GM19023 (cell line): ENCODE measurements around the gene INSR.
A peak's percentile ranks its signal among the peaks of the same experiment; 100 is the strongest.

Experiments
- ATAC-seq: cut with Tn5 transposase; IDR thresholded peaks from one replicate; pipeline ENCODE4 v1.9.1; 2021; ENCODE audit warnings: mild to moderate bottlenecking, moderate library complexity; ENCODE audit not compliant: unreplicated experiment

The INSR gene

DNA sequence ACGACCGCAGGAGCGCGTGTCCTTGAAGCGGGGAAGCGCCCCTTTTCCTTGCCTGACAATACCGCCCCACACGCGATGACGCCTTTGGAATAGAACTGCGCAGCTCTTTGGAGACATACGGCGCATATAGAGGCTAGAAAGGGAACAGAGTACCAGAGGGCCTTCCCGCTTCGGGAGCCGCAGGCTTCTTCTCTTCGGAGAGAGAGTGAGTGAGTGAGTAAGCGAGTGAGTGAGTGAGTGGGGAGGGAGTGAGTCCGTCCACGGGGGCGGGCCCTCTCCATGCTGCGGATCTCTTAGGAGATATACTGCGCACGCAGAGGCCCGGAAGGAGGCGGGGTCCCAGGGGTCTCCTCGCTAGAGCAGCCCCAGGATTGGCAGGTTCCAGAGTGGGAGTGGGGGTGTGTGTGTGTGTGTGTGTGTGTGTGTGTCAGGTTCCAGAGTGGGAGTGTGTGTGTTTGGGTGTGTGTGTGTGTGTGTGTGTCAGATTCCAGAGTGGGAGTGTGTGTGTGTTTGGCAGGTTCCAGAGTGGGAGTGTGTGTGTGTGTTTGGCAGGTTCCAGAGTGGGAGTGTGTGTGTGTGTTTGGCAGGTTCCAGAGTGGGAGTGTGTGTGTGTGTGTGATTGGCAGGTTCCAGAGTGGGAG lies 97.0 kb downstream of the INSR start:
- peak; percentile 69 for ATAC-seq

DNA sequence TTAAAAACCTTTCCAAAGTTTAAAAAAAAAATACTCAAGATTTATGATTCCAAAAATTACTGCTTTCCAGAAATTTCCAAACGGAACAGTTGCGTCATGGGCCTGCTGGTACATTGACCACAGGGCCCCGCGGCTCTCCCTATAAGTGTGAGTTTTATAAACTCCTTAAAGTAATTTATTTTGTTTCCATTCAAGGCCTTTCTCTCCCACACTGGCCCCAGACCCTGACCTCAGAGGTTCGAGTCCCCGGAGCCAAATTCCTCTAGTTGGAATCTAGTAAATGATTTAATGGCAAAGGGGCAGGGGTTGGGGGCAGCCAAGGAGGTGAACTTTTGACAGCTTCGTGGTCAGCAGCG lies 97.5 kb downstream of the INSR start:
- no peak for ATAC-seq

DNA sequence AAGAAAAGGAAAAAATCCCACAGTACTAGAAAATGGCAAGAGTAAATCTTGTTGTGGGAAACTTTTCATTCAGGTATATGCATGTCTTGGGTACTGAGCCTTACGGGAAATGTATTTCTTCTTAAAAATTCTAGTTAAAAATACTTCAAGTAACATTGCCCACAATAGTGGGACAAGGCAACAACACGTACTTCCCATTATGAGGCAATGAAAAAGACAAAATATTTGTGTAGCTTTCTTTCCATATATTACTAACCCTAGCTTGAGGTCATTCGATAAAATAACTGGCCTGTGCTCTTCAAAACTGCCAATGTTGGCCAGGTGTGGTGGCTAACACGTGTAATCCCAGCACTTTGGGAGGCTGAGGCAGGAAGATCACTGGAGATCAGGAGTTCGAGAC lies 99.2 kb downstream of the INSR start:
- no peak for ATAC-seq

- no peak for ATAC-seq
Observed at GRCh38 chr19:7194566-7194965, 99.6 kb downstream of the INSR start.

DNA sequence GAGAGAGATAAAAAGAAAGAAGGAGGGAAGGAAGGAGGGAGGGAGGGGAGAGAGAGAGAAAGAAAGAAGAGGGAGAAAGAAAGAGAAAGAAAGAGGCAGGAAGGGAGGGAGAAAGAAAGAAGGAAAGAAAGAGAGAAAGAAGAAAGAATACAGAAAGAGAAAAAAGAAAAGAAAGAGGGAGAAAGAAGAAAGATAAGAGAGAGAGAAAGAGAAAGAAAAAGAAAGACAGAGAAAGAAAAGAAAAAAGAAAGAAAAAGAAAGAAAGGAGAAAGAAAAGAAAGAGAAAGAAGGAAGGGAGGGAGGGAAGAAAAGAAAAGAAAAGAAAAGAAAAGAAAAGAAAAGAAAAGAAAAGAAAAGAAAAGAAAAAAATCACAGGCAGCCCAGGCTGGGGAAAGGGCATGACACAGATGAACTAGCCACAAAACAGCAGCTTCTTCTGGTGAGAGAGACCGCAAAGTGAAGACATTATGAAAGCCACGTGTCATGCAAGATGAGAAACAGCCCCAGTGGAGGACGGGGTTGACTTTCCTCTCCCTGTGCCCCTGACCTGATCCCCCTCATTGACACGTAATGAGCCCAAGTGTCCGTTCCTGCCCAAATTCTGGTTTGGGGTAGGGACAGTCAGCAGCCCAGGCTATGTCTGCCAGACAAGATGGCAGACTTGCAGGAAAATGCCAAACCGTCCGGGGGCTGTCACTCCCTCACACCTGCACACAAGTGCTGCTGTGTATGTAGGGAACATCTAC lies 102.1 kb downstream of the INSR start:
- ATAC-seq: no peak

DNA sequence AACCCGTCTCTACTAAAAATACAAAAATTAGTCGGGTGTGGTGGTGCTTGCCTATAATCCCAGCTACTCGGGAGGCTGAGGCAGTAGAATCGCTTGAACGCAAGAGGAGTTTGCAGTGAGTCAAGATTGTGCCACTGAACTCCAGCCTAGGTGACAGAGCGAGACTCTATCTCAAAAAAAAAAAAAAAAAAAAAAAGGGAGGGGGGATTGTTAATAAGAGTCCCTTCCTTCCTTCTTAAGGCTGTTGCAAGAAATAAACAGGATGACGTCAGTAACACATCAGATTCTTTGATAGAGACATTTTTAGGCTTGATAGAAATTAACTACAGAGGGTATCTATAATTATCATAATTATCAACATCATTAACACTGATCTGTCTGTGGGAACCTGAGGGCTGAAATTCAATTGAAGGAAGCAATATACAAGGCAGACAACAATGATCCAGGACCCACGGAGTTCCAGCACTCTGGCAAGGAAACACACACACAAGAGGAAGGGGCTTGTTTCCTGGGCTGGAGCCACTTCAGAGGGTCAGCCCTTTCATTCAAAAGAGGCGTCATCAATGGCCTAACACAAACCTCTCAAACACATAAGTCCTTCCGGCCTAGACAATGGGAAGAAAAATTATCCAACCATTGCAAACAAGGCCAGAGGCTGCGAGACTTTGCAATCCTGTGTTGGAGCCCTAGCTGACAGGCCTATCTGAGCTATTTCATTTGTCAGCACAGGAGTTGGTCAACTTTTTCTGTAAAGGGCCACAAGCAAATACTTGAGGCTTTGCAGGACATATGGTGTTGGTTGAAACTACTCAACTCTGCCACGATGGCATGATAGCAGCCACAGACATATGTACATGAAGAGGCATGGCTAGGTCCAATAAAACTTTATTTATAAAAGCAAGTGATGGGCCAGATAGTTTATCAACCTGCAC lies 105.2 kb downstream of the INSR start:
- ATAC-seq: no peak

- ATAC-seq: no peak
Observed at GRCh38 chr19:7187605-7188339, 106.4 kb downstream of the INSR start.

- no peak for ATAC-seq
Observed at GRCh38 chr19:7182489-7182888, 111.7 kb downstream of the INSR start.

DNA sequence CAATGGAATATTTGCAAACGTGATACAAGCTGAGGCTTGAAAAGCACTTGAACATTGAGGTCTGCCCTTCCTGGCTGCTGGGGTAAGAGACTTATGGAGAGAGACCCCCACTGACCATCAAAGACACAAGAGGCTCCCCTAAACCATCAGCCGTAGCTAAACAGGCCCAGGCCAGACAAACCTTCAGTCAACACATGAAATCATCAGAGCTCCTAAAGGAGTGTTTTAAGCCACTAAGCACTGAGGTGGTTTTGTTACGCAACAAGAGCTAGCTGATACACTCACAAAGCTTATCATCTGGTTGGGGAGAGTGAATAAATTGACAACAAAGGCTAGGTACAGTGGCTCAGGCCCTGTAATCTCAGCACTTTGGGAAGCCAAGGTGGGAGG lies 114.3 kb downstream of the INSR start:
- ATAC-seq: no peak

- ATAC-seq: no peak
Observed at GRCh38 chr19:7177926-7178325, 116.3 kb downstream of the INSR start.

DNA sequence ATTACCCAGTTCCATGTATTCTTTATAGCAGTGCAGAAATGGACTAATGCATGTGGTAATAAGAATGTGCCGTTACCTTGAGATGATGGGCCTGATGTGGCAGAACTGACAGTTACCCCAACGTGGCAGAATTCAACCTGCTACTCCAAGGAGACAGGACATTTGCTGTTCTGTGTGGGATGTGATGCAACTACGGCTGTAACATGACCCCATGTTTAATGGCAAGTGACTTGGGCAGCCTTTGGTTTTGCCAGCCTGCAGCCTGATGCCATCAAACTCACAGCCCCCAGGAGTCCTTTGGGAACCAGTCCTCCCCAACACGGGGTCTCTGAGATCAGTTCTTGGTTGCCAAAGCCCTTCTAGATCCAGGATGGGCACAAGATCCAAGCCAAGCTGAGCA lies 117.4 kb downstream of the INSR start:
- no peak for ATAC-seq

DNA sequence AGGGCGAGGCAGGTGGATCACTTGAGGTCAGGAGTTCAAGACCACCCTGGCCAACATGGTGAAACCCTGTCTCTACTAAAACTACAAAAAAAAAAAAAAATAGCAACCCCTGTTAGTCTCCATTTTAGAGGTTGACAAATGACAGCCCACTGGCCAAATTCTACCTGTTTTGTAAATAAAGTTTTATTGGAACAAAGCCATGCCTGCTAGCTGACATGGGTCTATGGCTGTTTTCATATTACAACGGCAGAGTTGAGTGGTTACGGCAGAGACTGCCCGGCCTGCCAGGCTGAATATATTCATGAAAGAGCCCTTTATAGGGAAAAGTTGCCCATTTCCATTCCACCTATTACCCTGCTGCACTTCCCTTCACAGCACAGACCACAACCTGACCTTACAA lies 121.4 kb downstream of the INSR start:
- ATAC-seq: no peak

DNA sequence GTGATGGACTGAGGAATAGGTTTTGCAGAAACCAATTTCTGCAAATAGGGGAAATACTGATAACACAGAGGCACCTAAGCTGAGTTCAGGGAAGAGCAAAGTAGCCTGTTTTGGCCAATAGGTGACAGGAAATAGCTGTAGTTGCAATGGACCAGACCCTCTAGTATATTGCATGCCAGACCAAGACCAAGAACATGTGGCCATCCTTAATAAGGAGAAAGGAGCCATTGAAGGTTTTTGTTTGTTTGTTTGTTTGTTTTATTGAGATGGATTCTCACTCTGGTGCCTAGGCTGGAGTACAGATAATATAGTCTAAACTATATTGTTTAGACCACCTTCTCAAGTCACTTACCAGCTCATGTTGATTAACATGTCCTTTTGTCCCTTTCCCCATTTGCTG lies 123.2 kb downstream of the INSR start:
- no peak for ATAC-seq

GRCh38 chr19:7168941-7169340 lies 125.3 kb downstream of the INSR start:
- ATAC-seq: no peak

DNA sequence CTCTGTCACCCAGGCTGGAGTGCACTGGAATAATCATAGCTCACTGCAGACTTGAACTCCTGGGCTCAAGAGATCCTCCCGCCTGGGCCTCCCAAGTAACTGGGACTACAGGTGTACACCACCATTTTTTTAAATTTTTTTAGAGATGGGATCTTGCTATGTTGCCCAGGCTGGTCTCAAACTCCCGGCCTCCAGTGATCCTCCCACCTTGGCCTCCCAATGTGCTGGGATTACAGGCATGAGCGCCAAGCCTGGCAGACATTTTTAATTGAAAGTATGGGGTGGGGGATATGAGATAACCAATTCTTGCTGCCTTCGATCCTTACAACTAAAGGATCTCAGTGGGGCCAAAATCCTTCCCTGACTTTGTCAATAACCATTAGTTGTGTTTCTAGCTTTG lies 132.9 kb downstream of the INSR start:
- no peak for ATAC-seq

DNA sequence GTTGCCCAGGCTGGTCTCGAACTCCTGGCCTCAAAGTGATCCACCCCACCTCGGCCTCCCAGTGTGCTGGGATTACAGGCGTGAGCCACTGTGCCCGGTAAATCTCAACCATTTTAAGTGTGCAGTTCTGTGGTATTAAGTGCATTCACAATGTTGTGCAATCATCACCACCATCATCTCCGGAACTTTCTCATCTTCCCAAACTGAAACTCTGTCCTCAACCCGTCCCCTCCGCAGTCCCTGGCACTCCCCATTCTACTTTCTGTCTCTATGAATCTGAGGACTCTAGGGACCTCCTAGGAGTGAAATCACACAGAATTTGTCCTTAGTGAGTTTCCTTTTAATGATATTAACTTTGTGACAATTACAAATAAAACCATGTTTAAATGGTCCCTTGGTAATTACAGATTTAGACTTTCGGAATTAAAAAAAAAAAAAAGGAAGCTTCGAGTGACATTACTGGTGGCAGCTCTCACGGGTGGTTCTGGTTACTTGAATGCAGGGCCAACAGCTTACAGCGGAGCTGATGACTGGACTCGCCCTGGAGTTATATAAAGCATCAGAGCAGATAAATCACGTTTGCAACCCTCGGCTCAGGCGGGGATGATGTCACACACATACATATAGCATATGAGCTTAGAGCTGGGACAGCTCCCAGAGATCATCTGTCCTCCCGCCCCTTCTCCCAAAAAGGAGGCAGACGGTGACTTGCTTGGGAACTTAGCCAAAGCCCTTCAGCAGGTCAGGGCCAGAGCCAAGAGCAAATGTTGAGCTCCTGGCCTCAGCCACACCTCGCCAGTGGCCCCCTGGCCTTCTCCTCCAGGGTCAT lies 134.9 kb downstream of the INSR start:
- no peak for ATAC-seq

GRCh38 chr19:7153022-7153421 lies 141.2 kb downstream of the INSR start:
- no peak for ATAC-seq

DNA sequence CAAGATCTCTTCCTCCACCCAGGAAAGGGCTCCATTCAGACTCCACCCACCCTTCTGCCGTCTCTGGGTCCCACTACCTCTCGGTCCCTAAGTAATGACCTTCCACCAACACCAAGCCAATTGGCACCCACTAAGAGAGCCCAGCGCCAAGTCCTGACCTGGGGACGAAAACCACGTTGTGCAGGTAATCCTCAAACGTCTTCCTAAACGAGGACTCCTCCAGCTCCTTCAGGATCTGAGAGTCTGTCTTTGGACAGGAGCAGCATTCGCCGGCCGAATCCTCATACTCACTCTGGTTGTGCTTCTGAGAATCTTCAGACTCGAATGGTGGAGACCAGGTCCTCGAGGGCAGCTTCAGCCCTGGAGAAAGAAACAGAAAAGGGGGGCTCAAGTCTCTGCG lies 141.6 kb downstream of the INSR start:
- ATAC-seq: no peak

- ATAC-seq: no peak
Observed at GRCh38 chr19:7149956-7150705, 144.1 kb downstream of the INSR start.
